ENCODE measurements around the gene FXYD2.
"Not testable (repeated sequence)": the region's sequence is repeated elsewhere in the genome, so short reads cannot be mapped to it uniquely, and the experiment has no call there.

FXYD2 gene

DNA sequence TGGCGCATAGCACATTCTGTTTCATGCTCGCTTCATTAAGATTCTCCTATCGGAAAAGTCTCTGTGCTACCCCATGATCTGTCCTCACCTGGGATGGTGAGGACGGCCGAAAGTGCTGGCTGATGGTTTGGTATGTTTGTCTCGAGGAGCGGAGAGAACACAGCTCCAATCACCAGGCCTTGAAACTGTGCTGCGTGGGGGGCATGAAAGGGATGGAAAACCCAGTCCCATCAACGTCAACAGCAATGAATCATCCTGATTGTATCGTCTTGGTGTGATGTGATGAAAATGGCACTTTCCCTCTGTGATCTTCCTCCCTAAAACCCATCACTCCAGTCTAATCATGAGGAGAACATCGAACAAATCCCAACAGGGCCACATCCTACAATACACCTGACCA lies 43.5 kb upstream of the FXYD2 start:
- Histone ChIP-seq H3K9me3 (ENCODE audit: control insufficient read depth, low read length) (no peaks in the 10 kb centered on the region), H3K36me3 (ENCODE audit: control insufficient read depth, insufficient read depth, low read length) (no peaks in the 10 kb centered on the region), H3K27me3 (replicated peaks; ENCODE audit: control insufficient read depth, insufficient read depth, low read length, poor library complexity, severe bottlenecking) (no peaks in the 10 kb centered on the region), H3K4me3 (ENCODE audit: insufficient read depth, low read depth, low read length, poor library complexity, severe bottlenecking) (no peak overlapping the region), H3K27ac (ENCODE audit: insufficient read depth, low read length, poor library complexity, severe bottlenecking) (no peak overlapping the region), H3K4me1 (ENCODE audit: control insufficient read depth, insufficient read depth, low read length, poor library complexity, severe bottlenecking) (no peaks in the 10 kb centered on the region)
- DNase-seq = no peak

DNA sequence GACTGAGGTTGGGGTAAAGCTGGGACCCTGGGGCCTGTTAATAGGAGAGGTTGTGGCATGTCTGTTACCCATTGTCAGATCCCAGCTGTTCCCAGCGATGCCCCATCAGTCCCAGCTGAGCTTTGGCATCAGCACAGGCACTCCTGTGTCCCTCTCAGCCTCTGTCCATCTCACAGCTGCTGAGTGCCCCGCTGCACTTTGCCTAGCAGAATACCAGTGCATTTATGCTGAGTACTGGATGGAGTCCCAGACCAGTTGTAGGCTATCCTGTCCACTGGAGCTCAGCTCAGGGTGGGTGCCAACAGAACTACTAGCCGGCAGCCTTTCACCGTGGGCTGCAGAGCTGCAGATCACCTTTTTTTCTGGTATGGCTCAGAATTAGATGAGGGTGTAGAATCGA lies 42.0 kb upstream of the FXYD2 start:
- H3K4me1 ChIP-seq (ENCODE audit: control insufficient read depth, insufficient read depth, low read length, poor library complexity, severe bottlenecking) = no peaks in the 10 kb centered on the region
- H3K27ac ChIP-seq (ENCODE audit: insufficient read depth, low read length, poor library complexity, severe bottlenecking) = no peak overlapping the region
- no peaks in the 10 kb centered on the region for H3K9me3 ChIP-seq (ENCODE audit: control insufficient read depth, low read length)
- no peak for DNase-seq
- no peaks in the 10 kb centered on the region for H3K36me3 ChIP-seq (ENCODE audit: control insufficient read depth, insufficient read depth, low read length)
- H3K4me3 ChIP-seq (ENCODE audit: insufficient read depth, low read depth, low read length, poor library complexity, severe bottlenecking) = no peak overlapping the region
- no peaks in the 10 kb centered on the region for H3K27me3 ChIP-seq (replicated peaks; ENCODE audit: control insufficient read depth, insufficient read depth, low read length, poor library complexity, severe bottlenecking)

- H3K4me3 ChIP-seq (ENCODE audit: insufficient read depth, low read depth, low read length, poor library complexity, severe bottlenecking); H3K9me3 ChIP-seq (ENCODE audit: control insufficient read depth, low read length); DNase-seq; H3K4me1 ChIP-seq (ENCODE audit: control insufficient read depth, insufficient read depth, low read length, poor library complexity, severe bottlenecking); H3K27me3 ChIP-seq (replicated peaks; ENCODE audit: control insufficient read depth, insufficient read depth, low read length, poor library complexity, severe bottlenecking); H3K27ac ChIP-seq (ENCODE audit: insufficient read depth, low read length, poor library complexity, severe bottlenecking); H3K36me3 ChIP-seq (ENCODE audit: control insufficient read depth, insufficient read depth, low read length): not testable (repeated sequence)
Measured at GRCh38 chr11:117865546-117865945, 41.0 kb upstream of the FXYD2 start.

DNA sequence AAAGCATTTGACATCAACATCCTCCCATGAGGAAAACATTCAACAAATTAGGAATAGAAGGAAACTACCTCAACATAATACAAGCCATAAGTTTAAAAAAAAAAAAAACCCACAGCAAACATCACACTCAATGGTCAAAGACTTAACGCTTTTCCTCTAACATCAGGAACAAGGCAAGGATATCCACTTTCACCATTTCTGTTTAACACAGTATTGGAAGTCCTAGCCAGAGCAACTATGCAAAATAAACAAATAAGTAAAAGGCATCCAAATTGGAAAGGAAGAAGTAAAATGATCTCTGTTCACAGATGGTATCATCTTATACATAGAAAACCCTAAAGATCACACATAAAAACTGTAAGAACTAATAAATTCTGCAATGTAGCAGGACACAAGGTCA lies 38.8 kb upstream of the FXYD2 start:
- Histone ChIP-seq H3K36me3 (ENCODE audit: control insufficient read depth, insufficient read depth, low read length) (no peaks in the 10 kb centered on the region), H3K4me3 (ENCODE audit: insufficient read depth, low read depth, low read length, poor library complexity, severe bottlenecking) (no peak overlapping the region), H3K27ac (ENCODE audit: insufficient read depth, low read length, poor library complexity, severe bottlenecking) (no peak overlapping the region), H3K4me1 (ENCODE audit: control insufficient read depth, insufficient read depth, low read length, poor library complexity, severe bottlenecking) (no peaks in the 10 kb centered on the region), H3K9me3 (ENCODE audit: control insufficient read depth, low read length) (no peaks in the 10 kb centered on the region), H3K27me3 (replicated peaks; ENCODE audit: control insufficient read depth, insufficient read depth, low read length, poor library complexity, severe bottlenecking) (no peaks in the 10 kb centered on the region)
- no peak for DNase-seq

- Histone ChIP-seq H3K27ac (ENCODE audit: insufficient read depth, low read length, poor library complexity, severe bottlenecking) (no peak overlapping the region), H3K4me1 (ENCODE audit: control insufficient read depth, insufficient read depth, low read length, poor library complexity, severe bottlenecking) (no peaks in the 10 kb centered on the region), H3K27me3 (replicated peaks; ENCODE audit: control insufficient read depth, insufficient read depth, low read length, poor library complexity, severe bottlenecking) (no peaks in the 10 kb centered on the region), H3K36me3 (ENCODE audit: control insufficient read depth, insufficient read depth, low read length) (no peaks in the 10 kb centered on the region), H3K4me3 (ENCODE audit: insufficient read depth, low read depth, low read length, poor library complexity, severe bottlenecking) (no peak overlapping the region), H3K9me3 (ENCODE audit: control insufficient read depth, low read length) (no peaks in the 10 kb centered on the region)
- DNase-seq = no peak
Measured at GRCh38 chr11:117862753-117863152, 38.2 kb upstream of the FXYD2 start.

DNA sequence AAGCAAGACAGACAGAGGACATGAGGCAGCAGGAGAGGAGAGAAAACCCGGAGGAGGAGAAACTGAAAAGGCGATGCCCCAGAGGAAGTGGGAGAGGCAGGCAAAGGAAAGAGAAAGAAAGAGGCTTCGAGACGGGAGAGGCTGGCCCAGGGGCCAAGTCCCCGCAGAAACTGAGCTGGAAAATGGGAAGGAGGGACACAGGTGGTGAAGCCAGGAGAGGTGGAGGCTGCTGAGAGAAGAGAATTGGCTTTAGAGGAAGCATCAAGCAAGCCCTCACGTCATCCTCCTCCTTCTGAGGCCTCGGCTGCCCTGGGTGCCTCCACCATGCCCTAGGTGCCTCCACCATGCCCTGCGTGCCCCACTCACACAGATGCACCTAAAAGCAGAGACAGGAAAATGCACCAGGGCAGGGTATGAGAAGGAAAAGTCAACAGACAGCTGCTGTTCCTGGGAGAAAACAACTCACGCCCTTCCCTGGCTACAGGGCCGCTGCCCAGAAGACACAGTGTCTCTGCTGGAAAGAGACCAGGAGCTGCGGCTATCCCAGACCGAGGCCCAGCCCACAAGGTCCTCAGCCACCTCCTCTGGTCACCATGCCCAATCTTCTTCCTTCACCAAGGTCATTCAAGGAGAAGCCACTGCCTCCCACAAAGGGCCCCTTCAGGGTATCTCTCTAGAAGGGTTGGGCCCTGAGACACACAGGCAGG lies 37.6 kb upstream of the FXYD2 start:
- no peaks in the 10 kb centered on the region for H3K9me3 ChIP-seq (ENCODE audit: control insufficient read depth, low read length)
- H3K27ac ChIP-seq (ENCODE audit: insufficient read depth, low read length, poor library complexity, severe bottlenecking) = no peak overlapping the region
- no peak overlapping the region for H3K4me3 ChIP-seq (ENCODE audit: insufficient read depth, low read depth, low read length, poor library complexity, severe bottlenecking)
- no peaks in the 10 kb centered on the region for H3K27me3 ChIP-seq (replicated peaks; ENCODE audit: control insufficient read depth, insufficient read depth, low read length, poor library complexity, severe bottlenecking)
- H3K36me3 ChIP-seq (ENCODE audit: control insufficient read depth, insufficient read depth, low read length) = no peaks in the 10 kb centered on the region
- DNase-seq = no peak
- no peaks in the 10 kb centered on the region for H3K4me1 ChIP-seq (ENCODE audit: control insufficient read depth, insufficient read depth, low read length, poor library complexity, severe bottlenecking)

DNA sequence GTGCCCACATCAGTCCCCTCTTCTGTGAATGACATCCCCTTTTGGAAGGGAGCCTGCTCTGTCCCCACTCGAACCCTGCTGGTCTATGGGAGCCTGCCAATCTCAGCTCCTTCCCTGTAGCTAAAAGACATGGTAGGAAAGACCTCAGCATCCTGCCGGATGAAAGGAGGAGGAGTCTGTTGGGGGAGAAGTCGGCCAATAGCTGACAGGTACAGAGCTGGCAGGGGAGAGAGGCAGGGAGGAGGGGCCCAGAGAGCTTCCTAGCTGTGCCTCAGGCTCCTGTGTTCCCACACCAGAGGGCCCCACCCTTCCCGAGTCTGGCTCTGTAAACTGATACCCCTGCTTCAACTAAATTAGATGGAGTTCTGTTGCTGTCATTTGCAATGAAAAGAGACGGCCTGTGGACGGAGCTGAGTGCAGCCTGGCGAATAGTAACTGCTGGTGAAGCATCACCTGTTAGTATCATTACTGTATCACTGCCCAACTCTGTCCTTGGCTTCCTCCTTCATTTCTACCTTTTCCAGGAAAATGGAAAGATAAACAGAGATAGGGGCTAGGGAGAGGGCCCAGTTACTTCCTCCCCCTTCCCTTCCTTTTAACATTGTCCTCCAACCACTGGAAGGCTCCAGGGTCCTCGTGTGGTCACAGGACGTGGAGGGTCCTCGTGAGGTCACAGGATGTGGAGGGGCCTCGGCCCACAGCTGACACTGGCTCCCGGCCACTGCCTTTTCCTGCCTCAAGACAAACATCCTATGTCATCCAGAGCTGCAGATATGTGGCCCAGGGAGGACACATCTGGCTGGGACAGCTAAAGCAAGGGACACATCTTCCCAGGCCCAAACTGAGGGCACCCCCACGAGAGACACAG lies 36.8 kb upstream of the FXYD2 start:
- DNase-seq = no peak
- Histone ChIP-seq H3K27me3 (replicated peaks; ENCODE audit: control insufficient read depth, insufficient read depth, low read length, poor library complexity, severe bottlenecking) (no peaks in the 10 kb centered on the region), H3K4me1 (ENCODE audit: control insufficient read depth, insufficient read depth, low read length, poor library complexity, severe bottlenecking) (no peaks in the 10 kb centered on the region), H3K36me3 (ENCODE audit: control insufficient read depth, insufficient read depth, low read length) (no peaks in the 10 kb centered on the region), H3K9me3 (ENCODE audit: control insufficient read depth, low read length) (no peaks in the 10 kb centered on the region), H3K4me3 (ENCODE audit: insufficient read depth, low read depth, low read length, poor library complexity, severe bottlenecking) (no peak overlapping the region), H3K27ac (ENCODE audit: insufficient read depth, low read length, poor library complexity, severe bottlenecking) (no peak overlapping the region)

GRCh38 chr11:117860139-117860538 lies 35.6 kb upstream of the FXYD2 start:
- no peaks in the 10 kb centered on the region for H3K27me3 ChIP-seq (replicated peaks; ENCODE audit: control insufficient read depth, insufficient read depth, low read length, poor library complexity, severe bottlenecking)
- DNase-seq = no peak
- H3K9me3 ChIP-seq (ENCODE audit: control insufficient read depth, low read length) = no peaks in the 10 kb centered on the region
- H3K4me1 ChIP-seq (ENCODE audit: control insufficient read depth, insufficient read depth, low read length, poor library complexity, severe bottlenecking) = no peaks in the 10 kb centered on the region
- no peaks in the 10 kb centered on the region for H3K36me3 ChIP-seq (ENCODE audit: control insufficient read depth, insufficient read depth, low read length)
- no peak overlapping the region for H3K27ac ChIP-seq (ENCODE audit: insufficient read depth, low read length, poor library complexity, severe bottlenecking)
- H3K4me3 ChIP-seq (ENCODE audit: insufficient read depth, low read depth, low read length, poor library complexity, severe bottlenecking) = no peak overlapping the region

GRCh38 chr11:117859488-117860112 lies 35.1 kb upstream of the FXYD2 start:
- Histone ChIP-seq H3K27me3 (replicated peaks; ENCODE audit: control insufficient read depth, insufficient read depth, low read length, poor library complexity, severe bottlenecking) (no peaks in the 10 kb centered on the region), H3K4me1 (ENCODE audit: control insufficient read depth, insufficient read depth, low read length, poor library complexity, severe bottlenecking) (no peaks in the 10 kb centered on the region), H3K27ac (ENCODE audit: insufficient read depth, low read length, poor library complexity, severe bottlenecking) (no peak overlapping the region), H3K4me3 (ENCODE audit: insufficient read depth, low read depth, low read length, poor library complexity, severe bottlenecking) (no peak overlapping the region), H3K9me3 (ENCODE audit: control insufficient read depth, low read length) (no peaks in the 10 kb centered on the region), H3K36me3 (ENCODE audit: control insufficient read depth, insufficient read depth, low read length) (no peaks in the 10 kb centered on the region)
- no peak for DNase-seq

GRCh38 chr11:117859061-117859460 lies 34.5 kb upstream of the FXYD2 start:
- no peaks in the 10 kb centered on the region for H3K36me3 ChIP-seq (ENCODE audit: control insufficient read depth, insufficient read depth, low read length)
- no peak for DNase-seq
- no peaks in the 10 kb centered on the region for H3K27me3 ChIP-seq (replicated peaks; ENCODE audit: control insufficient read depth, insufficient read depth, low read length, poor library complexity, severe bottlenecking)
- no peaks in the 10 kb centered on the region for H3K4me1 ChIP-seq (ENCODE audit: control insufficient read depth, insufficient read depth, low read length, poor library complexity, severe bottlenecking)
- no peaks in the 10 kb centered on the region for H3K9me3 ChIP-seq (ENCODE audit: control insufficient read depth, low read length)
- no peak overlapping the region for H3K27ac ChIP-seq (ENCODE audit: insufficient read depth, low read length, poor library complexity, severe bottlenecking)
- H3K4me3 ChIP-seq (ENCODE audit: insufficient read depth, low read depth, low read length, poor library complexity, severe bottlenecking) = no peak overlapping the region

All from effector memory CD4-positive, alpha-beta T cell (primary cell).